Skin of body (tissue), 2 donors: Measurements from ENCODE around the gene GAS7. TPM values are rescaled to one million over a fixed set of nuclear protein-coding genes. Genes with fewer than 3 reads are reported as not detected.

Source experiments
- DNase-seq: peaks from one replicate; lab custom pipeline; 2025; lab: John Stamatoyannopoulos, UW
- total RNA-seq: library from RNA; depleted of rRNA; stranded (reverse); fragments of >200 nt; gene quantifications from one replicate; pipeline ENCODE4 v1.2.3, GENCODE V29; 2014

The GAS7 gene
- total RNA-seq, 1 donor from 2014 or later: 60.8 TPM

- DNase-seq: no peak
Observed at GRCh38 chr17:10051112-10051511, 147.3 kb downstream of the GAS7 start.

- peak; percentile 83 for DNase-seq
Observed at GRCh38 chr17:10050597-10051101, 147.8 kb downstream of the GAS7 start.

GRCh38 chr17:10048629-10049350, 149.6 kb downstream of the GAS7 start:
- DNase-seq: peak; percentile 84

DNA sequence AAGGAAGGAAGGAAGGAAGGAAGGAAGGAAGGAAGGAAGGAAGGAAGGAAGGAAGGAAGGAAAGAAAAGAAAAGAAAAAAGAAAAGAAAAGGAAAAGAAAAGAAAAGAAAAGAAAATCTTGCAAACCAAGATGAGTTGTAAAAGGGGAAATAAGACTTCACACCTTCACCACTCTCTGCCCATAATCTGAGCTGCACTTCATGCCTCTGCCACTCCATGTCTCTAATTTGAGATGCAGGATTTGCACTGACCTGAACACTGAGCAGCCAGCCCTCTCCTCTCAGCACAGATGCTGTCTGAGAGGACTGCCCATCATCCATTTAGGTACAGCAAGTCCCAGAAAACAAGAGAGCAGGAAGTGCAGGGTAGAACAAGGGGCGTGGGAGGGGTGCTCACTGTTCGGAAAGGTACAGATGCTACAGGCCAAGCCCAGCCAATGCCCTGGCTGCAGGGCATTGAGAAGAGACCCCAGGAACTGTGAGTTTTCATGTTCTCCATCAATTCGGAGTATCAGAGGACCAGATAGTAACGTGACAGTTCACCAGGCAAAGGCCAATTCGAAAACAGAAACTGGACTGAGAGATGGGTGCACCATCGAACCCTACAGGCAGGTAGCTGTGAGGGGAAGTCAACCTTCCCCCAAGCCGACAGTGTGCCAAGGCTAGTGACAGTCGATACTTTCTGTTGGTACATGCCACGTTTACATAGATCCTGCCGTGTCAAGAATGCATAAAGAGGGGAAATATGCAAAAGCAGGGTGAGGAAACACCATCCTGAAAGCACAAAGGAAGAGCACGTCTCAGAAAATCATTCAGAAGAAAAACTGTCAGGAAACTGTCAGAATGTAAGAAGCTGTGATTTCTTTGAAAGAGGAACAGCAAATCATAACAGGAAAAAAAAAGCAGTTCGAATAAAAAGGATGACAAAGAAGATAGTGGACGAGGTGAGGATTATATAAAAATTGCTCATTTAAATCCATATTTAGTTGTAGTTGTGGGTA, 151.3 kb downstream of the GAS7 start:
- no peak for DNase-seq

DNA sequence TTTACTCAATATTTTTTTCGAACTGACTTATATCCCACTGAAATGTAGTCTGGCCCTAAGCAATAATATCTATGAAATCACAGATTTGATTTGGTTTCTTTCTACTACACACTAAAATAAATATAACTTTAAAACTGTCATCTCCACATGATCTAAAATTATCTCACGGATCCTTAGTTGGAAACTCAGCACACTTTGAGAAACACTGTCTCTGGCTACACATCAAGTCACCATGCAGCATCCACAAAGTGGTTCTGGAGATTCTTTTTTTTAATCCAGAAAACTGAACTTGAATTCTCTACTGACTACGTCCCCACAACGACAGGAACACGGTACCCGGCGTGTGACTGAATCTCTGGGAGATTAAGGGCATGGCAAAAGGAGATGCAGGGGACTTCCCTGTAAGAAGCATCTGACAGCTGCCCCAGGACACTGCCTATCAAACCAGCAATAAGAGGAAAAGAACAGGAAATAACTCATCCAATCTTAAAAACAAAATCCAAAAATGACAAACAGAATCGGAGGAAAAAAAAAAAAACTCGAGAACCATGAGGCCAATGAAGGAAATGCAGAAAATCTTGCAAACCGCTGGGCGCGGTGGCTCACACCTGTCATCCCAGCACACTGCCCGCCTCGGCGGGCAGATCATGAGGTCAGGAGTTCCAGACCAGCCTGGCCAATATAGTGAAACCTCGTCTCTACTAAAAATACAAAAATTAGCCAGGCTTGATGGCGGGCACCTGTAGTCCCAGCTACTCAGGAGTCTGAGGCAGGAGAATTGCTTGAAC, 152.3 kb downstream of the GAS7 start:
- DNase-seq: no peak

GRCh38 chr17:10042589-10043244, 155.7 kb downstream of the GAS7 start:
- DNase-seq: no peak

DNA sequence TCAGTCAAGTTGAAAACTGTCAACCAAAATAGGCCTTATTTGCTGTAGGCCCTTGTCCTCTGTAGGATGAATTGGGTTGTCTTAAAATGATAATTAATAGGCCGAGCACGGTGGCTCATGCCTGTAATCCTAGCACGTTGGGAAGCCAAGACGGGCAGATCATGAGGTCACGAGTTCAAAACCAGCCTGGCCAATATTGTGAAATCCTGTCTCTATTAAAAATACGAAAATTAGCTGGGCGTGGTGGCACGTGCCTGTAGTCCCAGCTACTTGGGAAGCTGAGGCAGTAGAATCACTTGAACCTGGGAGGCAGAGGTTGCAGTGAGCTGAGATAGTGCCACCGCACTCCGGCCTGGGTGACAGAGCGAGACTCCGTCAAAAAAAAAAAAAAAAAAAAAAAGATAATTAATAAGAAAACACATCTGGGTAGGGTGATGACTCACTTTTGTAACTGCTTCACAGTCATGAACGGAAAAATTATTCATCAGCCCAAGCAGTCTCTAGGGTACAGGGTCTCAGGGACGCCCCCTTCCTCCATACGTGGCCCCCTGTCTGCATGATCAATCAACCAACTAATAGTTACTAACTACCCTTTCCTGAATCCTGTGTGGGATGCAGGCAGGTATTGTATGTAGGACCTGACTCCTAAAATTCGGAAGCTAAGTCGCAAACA, 156.4 kb downstream of the GAS7 start:
- DNase-seq: peak; percentile 45

GRCh38 chr17:10041287-10041612, 157.2 kb downstream of the GAS7 start:
- DNase-seq: no peak

GRCh38 chr17:10036511-10037061, 161.8 kb downstream of the GAS7 start:
- DNase-seq: peak; percentile 63

GRCh38 chr17:10035885-10036284, 162.5 kb downstream of the GAS7 start:
- DNase-seq: peak; percentile 45

DNA sequence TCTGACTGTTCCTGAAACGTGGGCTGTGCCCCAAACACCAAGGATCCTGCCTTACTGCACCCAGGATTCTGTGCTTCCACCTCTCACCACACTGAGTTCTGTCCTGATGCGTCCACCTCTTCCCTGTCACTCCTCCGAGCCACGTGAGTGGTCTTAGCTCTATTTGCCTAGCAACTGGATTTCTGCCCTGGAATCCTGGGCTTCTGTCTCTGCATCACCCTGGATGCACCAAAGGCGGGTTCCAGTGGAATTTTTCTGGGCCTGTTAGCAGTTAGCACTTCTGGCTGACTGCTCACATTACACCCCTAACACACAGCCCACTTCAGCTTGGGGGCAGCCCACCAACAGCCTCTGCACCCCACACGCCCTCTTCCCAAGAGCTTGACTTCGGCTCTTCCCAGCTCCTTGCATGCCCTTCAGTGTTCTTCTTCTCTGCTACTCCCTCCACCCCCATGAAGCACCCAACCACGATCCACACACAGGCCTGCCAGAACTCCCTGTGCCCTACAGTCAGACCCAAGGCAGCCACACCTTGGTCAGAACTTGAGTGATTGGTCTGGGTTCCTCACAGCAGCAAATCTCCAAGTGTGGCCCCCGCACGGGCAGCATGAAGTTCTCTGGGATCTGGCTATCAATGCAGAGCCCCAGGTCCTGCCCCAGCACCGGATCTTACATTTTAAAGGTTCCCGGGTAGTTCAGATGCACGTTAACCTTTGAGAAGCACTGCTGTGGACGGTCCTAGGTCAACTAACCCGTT, 163.5 kb downstream of the GAS7 start:
- DNase-seq: peak; percentile 80

DNA sequence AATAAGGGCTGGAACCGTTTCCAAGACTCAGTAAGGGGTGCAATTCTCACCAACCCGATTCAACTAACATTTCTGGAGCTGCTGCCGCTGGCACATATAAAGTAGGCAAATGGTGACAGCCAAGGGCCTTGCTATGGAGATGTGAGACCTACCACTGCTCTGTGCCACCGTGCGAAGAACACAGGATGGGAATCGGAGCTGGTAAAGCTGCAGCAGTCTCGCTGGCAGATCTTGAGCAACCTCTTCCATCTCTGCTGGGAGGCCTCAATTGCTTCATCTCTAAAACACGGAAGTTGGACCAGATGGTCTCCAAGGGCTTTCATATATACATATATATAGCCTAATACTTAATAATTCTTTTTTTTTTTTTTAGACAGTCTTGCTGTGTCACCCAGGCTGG, 164.4 kb downstream of the GAS7 start:
- DNase-seq: peak; percentile 68

GRCh38 chr17:10033449-10033848, 165.0 kb downstream of the GAS7 start:
- DNase-seq: peak; percentile 37

DNA sequence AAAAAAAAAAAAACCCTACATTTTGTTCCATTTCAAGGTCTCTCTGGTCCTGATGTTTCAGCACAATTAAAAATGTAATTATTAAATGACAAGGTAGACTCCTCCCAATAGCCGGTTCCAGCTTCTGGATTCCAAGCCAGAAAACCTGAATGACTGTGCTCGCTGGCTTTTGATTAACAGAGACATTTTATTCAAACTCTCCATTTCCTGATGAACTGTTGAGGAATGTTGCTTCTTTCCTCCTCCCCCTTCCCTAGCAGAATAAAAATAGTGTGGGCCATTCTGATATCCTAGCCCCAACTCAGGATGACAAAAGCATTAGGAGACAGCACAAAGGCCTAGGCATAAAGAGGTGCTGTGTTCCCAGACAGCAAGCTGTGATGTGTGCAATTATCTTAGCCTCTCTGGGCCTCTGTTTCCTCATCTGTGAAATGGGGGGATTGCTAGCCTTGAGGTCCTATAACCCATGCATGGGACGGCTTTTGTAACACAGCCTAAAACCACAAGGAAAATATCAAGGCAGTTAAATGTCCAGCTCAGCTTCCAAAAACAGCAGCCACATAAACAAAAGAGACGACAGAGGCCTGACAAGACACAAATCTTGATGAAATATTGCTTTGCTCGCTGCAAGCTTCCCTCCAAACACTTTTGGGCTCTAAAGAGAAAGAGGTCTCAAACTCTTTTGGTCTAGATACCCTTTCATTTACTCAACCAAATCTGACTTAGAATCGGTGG, 166.1 kb downstream of the GAS7 start:
- DNase-seq: no peak

DNA sequence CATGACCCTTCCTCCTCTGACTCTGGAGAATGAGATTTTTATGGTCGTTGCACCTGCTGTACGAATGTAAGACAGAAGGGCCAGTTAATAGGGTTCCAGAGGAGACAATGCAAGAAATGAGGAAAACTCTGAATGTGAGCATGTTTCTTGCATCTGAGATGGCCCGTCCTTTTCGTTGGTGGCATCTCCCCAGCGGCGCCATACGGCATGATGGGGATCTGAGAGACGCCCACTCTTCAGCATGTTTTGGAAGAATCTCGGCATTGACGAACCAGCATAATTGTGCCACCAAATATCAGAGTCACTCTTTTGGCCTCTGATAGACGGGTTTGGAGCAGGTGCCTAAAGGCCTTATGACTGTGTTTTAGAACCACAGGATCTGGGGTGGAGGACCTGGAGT, 166.8 kb downstream of the GAS7 start:
- DNase-seq: no peak

- no peak for DNase-seq
Observed at GRCh38 chr17:10031127-10031526, 167.3 kb downstream of the GAS7 start.

GRCh38 chr17:10029129-10029528, 169.3 kb downstream of the GAS7 start:
- DNase-seq: no peak
